ENCODE results near the gene RALGDS.
A peak's percentile ranks its signal among the peaks of the same experiment; 100 is the strongest.

- TF ChIP-seq POLR2A (IDR thresholded peaks at IDR 0.05) (no peak), CTCF (IDR thresholded peaks at IDR 0.05 in 4 of 5, conservative IDR thresholded peaks at IDR 0.05 in 1 of 5) (peak; percentile 98 to 100 (median 99))
Measured at GRCh38 chr9:133103183-133103986, 17.7 kb downstream of the RALGDS start.

Data from gastrocnemius medialis (tissue), 4 donors.